GM13976 (cell line): ENCODE measurements around the gene COBLL1.

Experiments used
- DNase-seq: peaks from one replicate; pipeline ENCODE4 v3.0.0; 2012; ENCODE audit warnings: low spot score
- in situ Hi-C: fragments of 300-500 bp; cut with MboI; formaldehyde crosslinking; loops from one replicate; pipeline ENCODE4 v1.12.0; 2022; ENCODE audit warnings: low sequenced_read_pairs, mixed read lengths, inconsistent platforms; ENCODE audit not compliant: unreplicated experiment
- TF ChIP-seq, protein P1 (sequence below): IDR thresholded peaks from 2 replicates; pipeline ENCODE4 v1.5.1; 2012; ENCODE audit warnings: borderline replicate concordance, mild to moderate bottlenecking; ENCODE audit not compliant: insufficient read depth; ENCODE audit errors: extremely low read depth, missing control alignments, control extremely low read depth

Gene COBLL1

DNA sequence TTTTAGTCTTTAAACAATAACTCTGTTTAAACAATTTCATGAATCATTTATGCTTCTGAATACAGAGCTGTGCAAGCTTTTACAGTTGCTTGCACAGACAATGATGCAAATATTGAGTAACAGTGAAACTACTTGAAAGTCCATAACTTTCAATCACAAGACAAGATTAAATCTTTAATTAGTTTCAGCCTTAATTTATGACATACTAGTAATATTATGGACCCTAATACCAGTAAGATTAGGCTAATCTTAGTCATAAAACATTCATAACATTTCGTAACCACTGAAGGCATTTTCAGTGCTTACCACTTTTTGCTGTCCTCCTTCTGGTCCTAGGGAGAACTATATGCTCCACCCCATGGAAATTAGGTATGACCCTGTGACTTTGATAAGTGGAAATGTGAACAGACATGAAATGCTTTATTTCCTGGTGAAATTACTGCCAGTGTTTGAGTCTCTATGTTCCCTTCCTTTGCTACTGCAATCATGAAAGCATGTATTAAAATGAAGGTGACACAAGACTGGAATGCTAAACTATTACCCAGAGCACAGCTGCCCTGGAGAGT is 1.8 kb upstream of the COBLL1 start:
- TF ChIP-seq, protein P1, sequence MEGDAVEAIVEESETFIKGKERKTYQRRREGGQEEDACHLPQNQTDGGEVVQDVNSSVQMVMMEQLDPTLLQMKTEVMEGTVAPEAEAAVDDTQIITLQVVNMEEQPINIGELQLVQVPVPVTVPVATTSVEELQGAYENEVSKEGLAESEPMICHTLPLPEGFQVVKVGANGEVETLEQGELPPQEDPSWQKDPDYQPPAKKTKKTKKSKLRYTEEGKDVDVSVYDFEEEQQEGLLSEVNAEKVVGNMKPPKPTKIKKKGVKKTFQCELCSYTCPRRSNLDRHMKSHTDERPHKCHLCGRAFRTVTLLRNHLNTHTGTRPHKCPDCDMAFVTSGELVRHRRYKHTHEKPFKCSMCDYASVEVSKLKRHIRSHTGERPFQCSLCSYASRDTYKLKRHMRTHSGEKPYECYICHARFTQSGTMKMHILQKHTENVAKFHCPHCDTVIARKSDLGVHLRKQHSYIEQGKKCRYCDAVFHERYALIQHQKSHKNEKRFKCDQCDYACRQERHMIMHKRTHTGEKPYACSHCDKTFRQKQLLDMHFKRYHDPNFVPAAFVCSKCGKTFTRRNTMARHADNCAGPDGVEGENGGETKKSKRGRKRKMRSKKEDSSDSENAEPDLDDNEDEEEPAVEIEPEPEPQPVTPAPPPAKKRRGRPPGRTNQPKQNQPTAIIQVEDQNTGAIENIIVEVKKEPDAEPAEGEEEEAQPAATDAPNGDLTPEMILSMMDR: no peak
- in situ Hi-C loops: no loop called here

DNA sequence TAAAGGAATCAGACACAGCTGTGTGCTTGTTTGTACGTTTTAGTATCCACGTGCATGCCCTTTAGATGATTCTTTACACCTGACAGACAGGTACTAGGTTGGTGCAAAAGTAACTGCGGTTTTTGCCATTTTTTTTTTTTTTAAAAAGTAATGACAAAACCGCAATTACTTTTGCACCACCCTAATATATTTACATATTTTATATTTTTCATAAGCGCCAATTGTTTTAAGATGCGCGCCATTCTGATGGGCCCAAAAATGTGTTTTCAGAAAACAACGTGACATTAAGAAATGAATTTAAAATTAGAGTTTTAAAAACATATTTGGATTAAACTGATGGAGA is 972 bp upstream of the COBLL1 start:
- in situ Hi-C loops: no loop called here
- DNase-seq: no peak
- TF ChIP-seq, protein P1: no peak

More for the DNA sequence above, 1.8 kb upstream of the COBLL1 start:
- DNase-seq: no peak

DNA sequence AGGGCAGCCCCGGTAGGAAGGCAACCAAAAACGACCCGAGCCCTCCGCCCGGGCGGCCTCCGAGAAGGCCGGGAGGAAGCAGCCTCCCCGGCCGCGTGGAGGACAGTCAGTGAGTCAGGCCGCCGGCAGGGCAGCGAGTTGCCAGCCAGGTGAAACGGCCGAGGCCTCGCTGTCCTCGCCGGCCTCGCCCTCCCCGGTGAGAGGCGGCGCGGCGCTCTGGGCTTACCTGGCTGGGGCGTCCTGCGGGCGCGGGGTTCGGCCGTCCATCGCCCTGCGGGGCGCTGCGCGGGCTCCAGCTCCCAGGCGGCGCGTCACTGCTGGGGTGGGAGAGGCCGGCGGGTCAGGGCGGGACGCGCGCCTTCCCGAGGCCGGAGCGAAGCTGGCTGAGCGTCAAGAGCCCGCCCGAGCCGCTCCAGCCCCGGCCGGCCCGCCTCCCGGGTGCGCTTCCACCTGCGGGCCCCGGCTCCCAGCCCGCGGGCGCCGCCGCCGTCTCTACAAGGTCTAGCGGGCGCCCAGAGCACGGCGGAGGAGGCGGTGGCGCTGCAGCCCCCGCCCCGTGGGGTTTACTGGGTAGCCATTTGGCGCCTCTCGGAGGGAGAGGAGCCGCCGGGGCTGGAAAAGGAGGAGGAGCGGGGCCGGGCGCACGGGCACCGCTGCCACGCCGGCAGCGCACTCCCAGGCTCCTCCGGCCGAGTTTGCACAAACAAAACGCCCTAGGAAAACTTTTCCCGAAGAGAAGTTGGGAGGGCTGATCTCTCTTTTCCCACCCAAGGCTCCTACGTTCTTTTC is 499 bp downstream of the COBLL1 start:
- TF ChIP-seq, protein P1: no peak
- DNase-seq: peak; percentile 56
- in situ Hi-C loops: no loop called here

DNA sequence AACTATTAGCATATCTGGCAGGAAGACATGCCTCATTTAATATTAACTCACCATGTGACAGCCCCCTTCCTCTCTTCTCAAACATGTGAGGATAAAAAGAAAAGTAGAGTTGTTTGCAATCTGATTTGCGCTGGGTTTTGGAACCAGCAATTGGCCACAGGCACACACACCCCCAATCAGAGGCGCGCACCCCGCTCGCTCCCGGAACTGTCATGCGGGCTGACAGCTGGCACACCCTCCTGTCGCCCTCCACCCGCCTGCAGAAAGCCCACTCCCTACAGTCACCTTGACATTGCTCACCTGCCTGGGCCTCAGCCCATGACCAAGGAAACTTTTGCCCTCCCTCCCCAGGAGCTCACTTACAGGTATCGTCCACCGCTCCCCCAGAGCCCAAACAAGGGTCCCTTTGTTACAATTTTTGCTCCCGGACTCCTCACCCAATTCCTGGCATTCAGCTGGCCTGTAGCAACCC is 1.1 kb downstream of the COBLL1 start:
- DNase-seq: no peak
- TF ChIP-seq, protein P1: no peak
- in situ Hi-C loops: no loop called here

DNA sequence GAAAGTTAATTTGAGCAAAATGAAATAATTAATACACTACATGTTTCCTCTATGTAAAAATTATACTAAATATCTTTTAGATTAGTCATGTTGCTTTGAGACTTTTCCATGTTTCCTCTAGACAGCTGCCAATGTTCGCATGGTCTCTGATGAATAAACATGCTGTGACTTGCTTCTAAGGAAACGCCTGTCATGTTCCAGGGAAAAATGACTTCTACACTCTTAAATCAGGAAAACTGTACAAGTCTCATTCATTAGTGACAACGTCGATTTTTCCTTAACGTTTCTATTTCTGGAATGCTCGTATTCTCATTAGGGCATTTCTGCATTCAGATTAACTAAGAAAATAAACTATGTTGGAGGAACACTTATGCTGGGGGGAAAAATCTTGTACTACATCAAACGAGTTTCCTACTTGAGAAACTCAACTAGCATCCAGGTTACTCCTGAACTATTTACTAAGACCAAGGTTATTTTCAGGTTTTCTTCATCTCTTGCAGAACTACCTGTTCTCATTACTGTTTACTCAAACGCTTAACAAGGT is 1.6 kb downstream of the COBLL1 start:
- in situ Hi-C loops: no loop called here
- no peak for DNase-seq

DNA sequence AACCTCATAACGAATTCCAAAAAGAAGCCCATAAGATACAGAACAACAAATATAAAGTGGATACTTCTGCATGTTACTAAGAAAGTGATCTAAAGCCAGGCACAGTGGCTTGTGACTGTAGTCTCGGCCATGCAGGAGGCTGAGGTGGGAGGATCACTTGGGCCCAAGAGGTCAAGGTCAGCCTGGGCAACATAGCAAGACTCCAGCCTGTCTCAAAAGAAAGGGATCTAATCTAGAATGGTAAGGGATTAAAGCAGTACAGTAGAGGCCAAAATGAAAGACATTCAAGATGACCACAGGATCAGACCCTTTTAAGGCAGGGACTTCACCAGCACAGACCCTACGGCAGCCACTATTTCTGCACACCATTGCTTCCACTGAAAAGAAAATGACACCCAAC is 3.8 kb downstream of the COBLL1 start:
- no peak for DNase-seq
- in situ Hi-C loops: no loop called here
- TF ChIP-seq, protein P1: no peak

More for the DNA sequence above, 1.6 kb downstream of the COBLL1 start:
- TF ChIP-seq, protein P1: no peak
